Measurements from ENCODE around the gene SLC20A1. TPM values are rescaled to one million over a fixed set of nuclear protein-coding genes. Genes with fewer than 3 reads are reported as not detected.
A peak's percentile ranks its signal among the peaks of the same experiment; 100 is the strongest.
"Not testable (repeated sequence)": the region's sequence is repeated elsewhere in the genome, so short reads cannot be mapped to it uniquely, and the experiment has no call there.

SLC20A1 gene
- total RNA-seq, 2 experiments from 2014 or later: 73.1 to 73.5 TPM

- no peak overlapping the region for H3K4me3 Mint-ChIP-seq
- intact Hi-C loops (cut with micrococcal nuclease): loop anchor here (5.0 kb wide), 1 partner anchor 181 kb away; no protein-coding TSS in a partner anchor
- H3K4me1 Mint-ChIP-seq (ENCODE audit: low read depth): peaks cover 15% of the 10 kb centered on the region
- CTCF ChIA-PET: interaction anchor here (0.6 kb wide), 1 partner anchor 53 kb away, joined by 3 read pairs; no protein-coding TSS in a partner anchor
- DNase-seq: no peak
- no peaks in the 10 kb centered on the region for H3K9me3 Mint-ChIP-seq
- no peak overlapping the region for H3K27ac Mint-ChIP-seq
- H3K36me3 Mint-ChIP-seq (ENCODE audit: low read depth): no peaks in the 10 kb centered on the region
- peaks cover 6% of the 10 kb centered on the region for H3K27me3 Mint-ChIP-seq (ENCODE audit: low read depth)
Measured at GRCh38 chr2:112703684-112704083, 57.9 kb downstream of the SLC20A1 start.

GRCh38 chr2:112705575-112705974, 59.8 kb downstream of the SLC20A1 start:
- no peaks in the 10 kb centered on the region for H3K9me3 Mint-ChIP-seq
- CTCF ChIA-PET: interaction anchor here (0.7 to 1.7 kb wide), 3 partner anchors 21 to 106 kb away, joined by 3 to 6 read pairs (median 3); no protein-coding TSS in a partner anchor
- peaks cover 15% of the 10 kb centered on the region for H3K4me1 Mint-ChIP-seq (ENCODE audit: low read depth)
- no peaks in the 10 kb centered on the region for H3K36me3 Mint-ChIP-seq (ENCODE audit: low read depth)
- intact Hi-C loops (cut with micrococcal nuclease): no loop called here
- H3K27ac Mint-ChIP-seq: no peak overlapping the region
- H3K4me3 Mint-ChIP-seq: no peak overlapping the region
- peaks cover 8% of the 10 kb centered on the region for H3K27me3 Mint-ChIP-seq (ENCODE audit: low read depth)
- DNase-seq: no peak

- DNase-seq: peak; percentile 77
- Mint-ChIP-seq H3K4me1 (ENCODE audit: low read depth) (peaks cover 15% of the 10 kb centered on the region), H3K9me3 (no peaks in the 10 kb centered on the region), H3K4me3 (no peak overlapping the region), H3K36me3 (ENCODE audit: low read depth) (no peaks in the 10 kb centered on the region), H3K27me3 (ENCODE audit: low read depth) (peaks cover 11% of the 10 kb centered on the region), H3K27ac (no peak overlapping the region)
- intact Hi-C loops (cut with micrococcal nuclease): no loop called here
- CTCF ChIA-PET: interaction anchor here (1.0 to 1.7 kb wide), 4 partner anchors 14 to 106 kb away, joined by 3 to 6 read pairs (median 3); no protein-coding TSS in a partner anchor
Measured at GRCh38 chr2:112706170-112706664, 60.5 kb downstream of the SLC20A1 start.

- H3K27ac Mint-ChIP-seq; H3K9me3 Mint-ChIP-seq; H3K4me3 Mint-ChIP-seq; H3K36me3 Mint-ChIP-seq (ENCODE audit: low read depth); DNase-seq; intact Hi-C loops (cut with micrococcal nuclease): not testable (repeated sequence)
- Mint-ChIP-seq H3K27me3 (ENCODE audit: low read depth) (peaks cover 12% of the 10 kb centered on the region), H3K4me1 (ENCODE audit: low read depth) (peaks cover 15% of the 10 kb centered on the region)
- CTCF ChIA-PET: interaction anchor here (0.8 to 1.4 kb wide), 6 partner anchors 14 to 107 kb away, joined by 3 to 4 read pairs (median 3); no protein-coding TSS in a partner anchor
Measured at GRCh38 chr2:112706947-112707346, 61.2 kb downstream of the SLC20A1 start.

GRCh38 chr2:112708968-112709367, 63.2 kb downstream of the SLC20A1 start:
- Mint-ChIP-seq H3K4me1 (ENCODE audit: low read depth) (peaks cover 15% of the 10 kb centered on the region), H3K36me3 (ENCODE audit: low read depth) (no peaks in the 10 kb centered on the region), H3K4me3 (no peak overlapping the region), H3K9me3 (no peaks in the 10 kb centered on the region), H3K27me3 (ENCODE audit: low read depth) (peaks cover 12% of the 10 kb centered on the region), H3K27ac (no peak overlapping the region)
- CTCF ChIA-PET: interaction anchor here (0.6 to 1.5 kb wide), 3 partner anchors 18 to 83 kb away, joined by 4 read pairs; no protein-coding TSS in a partner anchor
- intact Hi-C loops (cut with micrococcal nuclease): loop anchor here (1.0 kb wide), 1 partner anchor 17 kb away; no protein-coding TSS in a partner anchor
- DNase-seq: no peak

- Mint-ChIP-seq H3K27me3 (ENCODE audit: low read depth) (peaks cover 11% of the 10 kb centered on the region), H3K4me1 (ENCODE audit: low read depth) (peaks cover 15% of the 10 kb centered on the region), H3K9me3 (no peaks in the 10 kb centered on the region), H3K27ac (no peak overlapping the region), H3K36me3 (ENCODE audit: low read depth) (no peaks in the 10 kb centered on the region), H3K4me3 (no peak overlapping the region)
- intact Hi-C loops (cut with micrococcal nuclease): no loop called here
- no peak for DNase-seq
- CTCF ChIA-PET: interaction anchor here (1.2 to 1.5 kb wide), 3 partner anchors 19 to 84 kb away, joined by 3 to 4 read pairs (median 4); no protein-coding TSS in a partner anchor
Measured at GRCh38 chr2:112709703-112710102, 64.0 kb downstream of the SLC20A1 start.

GRCh38 chr2:112710956-112711750, 65.4 kb downstream of the SLC20A1 start:
- CTCF ChIA-PET: interaction anchor here (1.5 kb wide), 1 partner anchor 16 kb away, joined by 6 read pairs; no protein-coding TSS in a partner anchor
- Mint-ChIP-seq H3K27me3 (ENCODE audit: low read depth) (peaks cover 10% of the 10 kb centered on the region), H3K4me1 (ENCODE audit: low read depth) (peaks cover 12% of the 10 kb centered on the region), H3K9me3 (no peaks in the 10 kb centered on the region), H3K27ac (no peak overlapping the region), H3K4me3 (no peak overlapping the region), H3K36me3 (ENCODE audit: low read depth) (no peaks in the 10 kb centered on the region)
- intact Hi-C loops (cut with micrococcal nuclease): no loop called here
- DNase-seq: no peak

- Mint-ChIP-seq H3K27me3 (ENCODE audit: low read depth) (peaks cover 7% of the 10 kb centered on the region), H3K9me3 (no peaks in the 10 kb centered on the region), H3K4me1 (ENCODE audit: low read depth) (peaks cover 8% of the 10 kb centered on the region), H3K36me3 (ENCODE audit: low read depth) (no peaks in the 10 kb centered on the region), H3K27ac (no peak overlapping the region), H3K4me3 (no peak overlapping the region)
- CTCF ChIA-PET: interaction anchor here (0.6 to 1.5 kb wide), 2 partner anchors 15 to 343 kb away, joined by 3 to 6 read pairs; no protein-coding TSS in a partner anchor
- intact Hi-C loops (cut with micrococcal nuclease): no loop called here
- no peak for DNase-seq
Measured at GRCh38 chr2:112712465-112712864, 66.7 kb downstream of the SLC20A1 start.

- H3K36me3 Mint-ChIP-seq (ENCODE audit: low read depth): no peaks in the 10 kb centered on the region
- no peak overlapping the region for H3K27ac Mint-ChIP-seq
- H3K4me3 Mint-ChIP-seq: no peak overlapping the region
- H3K9me3 Mint-ChIP-seq: no peaks in the 10 kb centered on the region
- CTCF ChIA-PET: interaction anchor here (0.6 to 1.5 kb wide), 3 partner anchors 14 to 424 kb away, joined by 3 to 6 read pairs (median 4); no protein-coding TSS in a partner anchor
- H3K4me1 Mint-ChIP-seq (ENCODE audit: low read depth): peaks cover 4% of the 10 kb centered on the region
- intact Hi-C loops (cut with micrococcal nuclease): no loop called here
- H3K27me3 Mint-ChIP-seq (ENCODE audit: low read depth): peaks cover 7% of the 10 kb centered on the region
- DNase-seq: peak; percentile 39
Measured at GRCh38 chr2:112712903-112713584, 67.3 kb downstream of the SLC20A1 start.

Other genes with a start within 250 kb of the SLC20A1 start
- gene RGPD8, start 212.3 kb upstream of the SLC20A1 start, total RNA-seq: 10 to 100 TPM; 12.5 to 13.0 TPM
- 10 to 100 TPM; 20.2 to 21.3 TPM for gene TTL, start 163.8 kb upstream of the SLC20A1 start, total RNA-seq
- gene POLR1B, start 103.5 kb upstream of the SLC20A1 start, total RNA-seq: 10 to 100 TPM; 34.5 to 36.1 TPM
- 10 to 100 TPM; 40.3 to 43.5 TPM for gene CHCHD5, start 61.3 kb upstream of the SLC20A1 start, total RNA-seq
- gene NT5DC4, start 75.1 kb downstream of the SLC20A1 start, total RNA-seq: not detected
- 10 to 100 TPM; 49.2 to 50.8 TPM for gene CKAP2L, start 118.7 kb downstream of the SLC20A1 start, total RNA-seq
- gene IL1A, start 138.6 kb downstream of the SLC20A1 start, total RNA-seq: under 1 TPM; 0.17 to 0.29 TPM
- gene IL1B, start 190.8 kb downstream of the SLC20A1 start, total RNA-seq: not detected

Data from activated naive CD4-positive, alpha-beta T cell treated with anti-CD3 and anti-CD28 coated beads for 36 hours (primary cell).